ENCODE results near the gene ZNF710. TPM values are rescaled to one million over a fixed set of nuclear protein-coding genes. Genes with fewer than 3 reads are reported as not detected.

The ZNF710 gene
- total and polyA plus RNA-seq, 2 donors (not counting 3 experiments of a cell fraction or from before 2014, with no cell fraction given): 8.9 to 32.4 TPM

DNA sequence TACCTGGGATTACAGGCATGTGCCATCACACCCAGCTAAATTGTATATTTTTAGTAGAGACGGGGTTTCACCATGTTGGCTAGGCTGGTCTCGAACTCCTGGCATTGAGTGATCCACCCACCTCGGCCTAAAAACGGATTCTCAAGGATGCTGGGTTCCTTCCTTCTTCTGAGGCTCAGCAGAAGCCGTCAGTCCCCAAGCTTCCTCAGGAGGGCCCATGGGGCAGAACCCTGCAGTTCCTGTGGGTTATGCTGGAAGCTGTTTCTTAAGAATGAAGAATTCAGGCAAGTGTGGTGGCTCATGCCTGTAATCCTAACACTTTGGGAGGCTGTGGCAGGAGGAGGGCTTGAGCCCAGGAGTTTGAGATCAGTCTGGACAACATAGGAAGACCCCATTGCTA is 29.0 kb upstream of the ZNF710 start:
- Histone ChIP-seq H3K9ac (replicated peaks; ENCODE audit: extremely low read depth, insufficient read depth, low read length) (no peak overlapping the region), H3K9me3 (replicated peaks; ENCODE audit: control insufficient read depth, insufficient read depth, low read length) (no peaks in the 10 kb centered on the region), H4K20me1 (replicated peaks; ENCODE audit: control insufficient read depth, extremely low read depth, insufficient read depth, low read length) (no peaks in the 10 kb centered on the region), H2AFZ (ENCODE audit: low read depth, low read length) (no peak overlapping the region), H3K4me2 (ENCODE audit: insufficient read depth, low read length) (no peak overlapping the region), H3K27me3 (ENCODE audit: control insufficient read depth in 2 of 2, insufficient read depth in 2 of 2, low read length in 2 of 2) (peaks cover 0 to 4% of the 10 kb centered on the region in 2 experiments), H3K79me2 (ENCODE audit: control insufficient read depth, insufficient read depth, low read length) (no peaks in the 10 kb centered on the region), H3K36me3 (ENCODE audit: control insufficient read depth in 2 of 2, extremely low read depth in 1 of 2, insufficient read depth in 2 of 2, low read length in 2 of 2) (no peaks in the 10 kb centered on the region), H3K9me1 (replicated peaks; ENCODE audit: control insufficient read depth, extremely low read depth, insufficient read depth, low read length) (no peaks in the 10 kb centered on the region), H3K4me3 (replicated peaks in 1 of 3; ENCODE audit: insufficient read depth in 1 of 3, low read depth in 1 of 3, low read length in 3 of 3) (no peak overlapping the region), H3K27ac (ENCODE audit: insufficient read depth, low read depth, low read length) (no peak overlapping the region), H3K4me1 (ENCODE audit: control insufficient read depth, extremely low read depth, insufficient read depth, low read length) (no peaks in the 10 kb centered on the region)
- FAIRE-seq (no peak), DNase-seq (ENCODE audit: low read depth, low spot score) (no peak)
- intact Hi-C loops (cut with micrococcal nuclease) (loop anchor here (5.0 kb wide), 1 partner anchor 220 kb away; the partner anchor contains the start of gene MESP1), dilution Hi-C loops (cut with MboI; ENCODE audit: extremely low pct_ligation_motif_present, low sequenced_read_pairs) (no loop called here)
- CTCF ChIA-PET: interaction anchor here (0.6 to 2.4 kb wide), 14 partner anchors 8 to 248 kb away, joined by 3 to 17 read pairs (median 4); partner anchors contain the start of gene ARPIN
- TF ChIP-seq POLR2A (IDR thresholded peaks at IDR 0.05; ENCODE audit: low read depth, low read length) (no peak), POLR2AphosphoS5 (IDR thresholded peaks at IDR 0.05; ENCODE audit: insufficient read depth, low read depth, low read length) (no peak), MYC (IDR thresholded peaks at IDR 0.05; ENCODE audit: low read depth, low read length) (no peak), EZH2 (IDR thresholded peaks at IDR 0.05; ENCODE audit: borderline replicate concordance, low read depth, low read length, severe bottlenecking) (no peak), JUN (IDR thresholded peaks at IDR 0.05; ENCODE audit: borderline replicate concordance, insufficient read depth, insufficient read length, low read depth) (no peak), GATA2 (IDR thresholded peaks at IDR 0.05; ENCODE audit: insufficient read depth, insufficient read length, low read depth, low read length) (no peak), FOS (IDR thresholded peaks at IDR 0.05; ENCODE audit: borderline replicate concordance, insufficient read depth, low read length) (no peak)
- TF ChIP-seq, protein P1, sequence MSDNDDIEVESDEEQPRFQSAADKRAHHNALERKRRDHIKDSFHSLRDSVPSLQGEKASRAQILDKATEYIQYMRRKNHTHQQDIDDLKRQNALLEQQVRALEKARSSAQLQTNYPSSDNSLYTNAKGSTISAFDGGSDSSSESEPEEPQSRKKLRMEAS (IDR thresholded peaks at IDR 0.05; ENCODE audit: insufficient read depth, insufficient read length): no peak
- TF ChIP-seq, protein P2, sequence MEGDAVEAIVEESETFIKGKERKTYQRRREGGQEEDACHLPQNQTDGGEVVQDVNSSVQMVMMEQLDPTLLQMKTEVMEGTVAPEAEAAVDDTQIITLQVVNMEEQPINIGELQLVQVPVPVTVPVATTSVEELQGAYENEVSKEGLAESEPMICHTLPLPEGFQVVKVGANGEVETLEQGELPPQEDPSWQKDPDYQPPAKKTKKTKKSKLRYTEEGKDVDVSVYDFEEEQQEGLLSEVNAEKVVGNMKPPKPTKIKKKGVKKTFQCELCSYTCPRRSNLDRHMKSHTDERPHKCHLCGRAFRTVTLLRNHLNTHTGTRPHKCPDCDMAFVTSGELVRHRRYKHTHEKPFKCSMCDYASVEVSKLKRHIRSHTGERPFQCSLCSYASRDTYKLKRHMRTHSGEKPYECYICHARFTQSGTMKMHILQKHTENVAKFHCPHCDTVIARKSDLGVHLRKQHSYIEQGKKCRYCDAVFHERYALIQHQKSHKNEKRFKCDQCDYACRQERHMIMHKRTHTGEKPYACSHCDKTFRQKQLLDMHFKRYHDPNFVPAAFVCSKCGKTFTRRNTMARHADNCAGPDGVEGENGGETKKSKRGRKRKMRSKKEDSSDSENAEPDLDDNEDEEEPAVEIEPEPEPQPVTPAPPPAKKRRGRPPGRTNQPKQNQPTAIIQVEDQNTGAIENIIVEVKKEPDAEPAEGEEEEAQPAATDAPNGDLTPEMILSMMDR (IDR thresholded peaks at IDR 0.05; ENCODE audit: extremely low read depth in 1 of 2, insufficient read depth in 1 of 2, low read depth in 1 of 2, low read length in 2 of 2): no peak
- POLR2A ChIA-PET: no interaction called here
- BruUV-seq (replicated peaks): no TSS peak
